Measurements from ENCODE around the gene PLCB1. TPM values are rescaled to one million over a fixed set of nuclear protein-coding genes. Genes with fewer than 3 reads are reported as not detected.

Gene PLCB1
- total and polyA plus RNA-seq, 2 of the 4 experiments (the other 2 are of a cell fraction), result 5.6 to 16.1 TPM

- peaks cover 9% of the 10 kb centered on the region for H3K4me1 ChIP-seq (ENCODE audit: control insufficient read depth, insufficient read depth, low read length)
- no peak overlapping the region for H3K14ac ChIP-seq (replicated peaks; ENCODE audit: low read depth, low read length)
- no peaks in the 10 kb centered on the region for H3K36me3 ChIP-seq (ENCODE audit: control insufficient read depth, insufficient read depth, low read length)
- ATAC-seq (ENCODE audit: low read depth) (no peak), DNase-seq (no peak)
- ChIA-PET CTCF (no interaction called here), POLR2A (ENCODE audit: unreplicated experiment) (no interaction called here)
- no peaks in the 10 kb centered on the region for H3K27me3 ChIP-seq (ENCODE audit: control insufficient read depth, insufficient read depth, low read length)
- no peak overlapping the region for H3K4ac ChIP-seq (ENCODE audit: low read depth, low read length)
- H3K9me3 ChIP-seq (ENCODE audit: control insufficient read depth, insufficient read depth, low read length), result no peaks in the 10 kb centered on the region
- no peak overlapping the region for H2AFZ ChIP-seq (replicated peaks; ENCODE audit: low read length, poor library complexity)
- H2BK120ac ChIP-seq (ENCODE audit: low read depth, low read length), result no peak overlapping the region
- no peak overlapping the region for H2BK15ac ChIP-seq (ENCODE audit: low read depth, low read length)
- H3K23ac ChIP-seq (ENCODE audit: low read depth, low read length), result no peak overlapping the region
- H4K8ac ChIP-seq (ENCODE audit: low read depth in 2 of 2, low read length in 2 of 2), result no peak overlapping the region
- H3K56ac ChIP-seq (ENCODE audit: extremely low read depth, insufficient read depth, low read length), result no peak overlapping the region
- no CpG with 5 or more reads among the region's 2 CpGs for WGBS, 2 experiments (ENCODE audit: extremely low coverage in 2 of 2, insufficient read length in 1 of 2)
- peaks cover 0 to 9% of the 10 kb centered on the region in 2 experiments; a peak in 1 of 4 replicates for H3K79me1 ChIP-seq (ENCODE audit: low read depth in 1 of 2, low read length in 2 of 2)
- H3K9me1 ChIP-seq (ENCODE audit: insufficient read depth, low read length), result peaks cover 5% of the 10 kb centered on the region
- H4K91ac ChIP-seq (ENCODE audit: insufficient read depth, low read depth, low read length), result no peak overlapping the region
- dilution Hi-C loops (cut with HindIII; ENCODE audit: low sequenced_read_pairs, unreplicated experiment) (no loop called here), intact Hi-C loops (cut with micrococcal nuclease) (no loop called here), in situ Hi-C loops (cut with MboI; ENCODE audit: low sequenced_read_pairs) (no loop called here)
- H3K4me3 ChIP-seq (ENCODE audit: insufficient read depth, low read depth, low read length), result no peak overlapping the region
- BruUV-seq (replicated peaks), result no TSS peak
- no peak overlapping the region for H4K5ac ChIP-seq (ENCODE audit: low read depth, low read length)
- H2BK20ac ChIP-seq (ENCODE audit: low read depth, low read length), result no peak overlapping the region
- no peak overlapping the region for H3K9ac ChIP-seq (ENCODE audit: low read depth, low read length)
- peaks cover 9% of the 10 kb centered on the region for H4K20me1 ChIP-seq (ENCODE audit: insufficient read depth, low read length)
- H2AK9ac ChIP-seq (replicated peaks; ENCODE audit: low read depth, low read length, poor library complexity), result no peak overlapping the region
- no peak overlapping the region for H2BK5ac ChIP-seq (ENCODE audit: low read depth, low read length, poor library complexity, severe bottlenecking)
- no peak overlapping the region for H3K4me2 ChIP-seq (ENCODE audit: low read depth, low read length)
- H3K27ac ChIP-seq (ENCODE audit: insufficient read depth, low read length), result no peak overlapping the region
- no peak overlapping the region for H3K18ac ChIP-seq (ENCODE audit: low read depth, low read length)
- H2AK5ac ChIP-seq (ENCODE audit: low read depth, low read length), result no peak overlapping the region
- TF ChIP-seq MXI1 (IDR thresholded peaks at IDR 0.05; ENCODE audit: borderline replicate concordance, low read depth, low read length) (no peak), CHD1 (IDR thresholded peaks at IDR 0.05; ENCODE audit: low read depth, low read length) (no peak), FOS (IDR thresholded peaks at IDR 0.05; ENCODE audit: low read depth, low read length) (no peak), RCOR1 (IDR thresholded peaks at IDR 0.05; ENCODE audit: insufficient replicate concordance, low read length) (no peak), RFX5 (IDR thresholded peaks at IDR 0.05; ENCODE audit: low read depth, low read length) (no peak), ELK1 (IDR thresholded peaks at IDR 0.05; ENCODE audit: borderline replicate concordance, low read depth, low read length) (no peak), POLR2A (IDR thresholded peaks at IDR 0.05; ENCODE audit: low read depth, low read length) (no peak), MAFK (IDR thresholded peaks at IDR 0.05; ENCODE audit: low read depth, low read length) (no peak), MAZ (IDR thresholded peaks at IDR 0.05; ENCODE audit: borderline replicate concordance, low read depth, low read length) (no peak), CEBPB (IDR thresholded peaks at IDR 0.05; ENCODE audit: low read depth, low read length) (no peak), SMC3 (IDR thresholded peaks at IDR 0.05; ENCODE audit: low read depth, low read length) (no peak), BHLHE40 (IDR thresholded peaks at IDR 0.05; ENCODE audit: low read depth, low read length) (no peak), RAD21 (IDR thresholded peaks at IDR 0.05; ENCODE audit: low read length) (no peak), USF2 (IDR thresholded peaks at IDR 0.05; ENCODE audit: low read depth, low read length) (no peak), CTCF (conservative IDR thresholded peaks at IDR 0.05; ENCODE audit: low read depth, low read length) (no peak), NFE2L2 (IDR thresholded peaks at IDR 0.05; ENCODE audit: low read depth, low read length) (no peak)
Observed at GRCh38 chr20:8152847-8153246, 20.8 kb downstream of the PLCB1 start.
